ENCODE measurements around the gene CCDC87. TPM values are rescaled to one million over a fixed set of nuclear protein-coding genes. Genes with fewer than 3 reads are reported as not detected.
A peak's percentile ranks its signal among the peaks of the same experiment; 100 is the strongest.

The CCDC87 gene
- total RNA-seq, 1 experiment from 2014 or later, result 1.1 TPM

- Mint-ChIP-seq H3K27ac (peak overlapping the region in 1 of 3 experiments; percentile 75; a peak in 1 of 7 replicates), H3K4me1 (no peaks in the 10 kb centered on the region)
Observed at GRCh38 chr11:66603072-66603471, 10.2 kb upstream of the CCDC87 start.

More at GRCh38 chr11:66603072-66603471, 10.2 kb upstream of the CCDC87 start:
- H3K23ac ChIP-seq (ENCODE audit: insufficient read length, low read depth, low read length), result no peak overlapping the region
- no peak overlapping the region for H2AK5ac ChIP-seq (ENCODE audit: insufficient read length, low read length)
- no peaks in the 10 kb centered on the region for H3K9me3 Mint-ChIP-seq
- no peak overlapping the region for H3K27ac ChIP-seq (ENCODE audit: insufficient read length, low read depth, low read length)
- no peaks in the 10 kb centered on the region for H3K27me3 ChIP-seq (ENCODE audit: insufficient read depth, low read length)
- H3K27me3 Mint-ChIP-seq (ENCODE audit: low read depth), result no peaks in the 10 kb centered on the region
- TF ChIP-seq CTCF (conservative IDR thresholded peaks at IDR 0.05), result no peak
- H4K20me1 ChIP-seq (ENCODE audit: control insufficient read depth, insufficient read depth, insufficient read length), result no peaks in the 10 kb centered on the region
- H4K91ac ChIP-seq (ENCODE audit: insufficient read length, low read depth, low read length), result no peak overlapping the region
- peaks cover 2 to 77% (median 56%) of the 10 kb centered on the region in 3 experiments; a peak in 6 of 7 replicates for H3K36me3 Mint-ChIP-seq (ENCODE audit: insufficient read depth in 1 of 3, low read depth in 3 of 3)
- H3K9me3 ChIP-seq (ENCODE audit: control insufficient read depth, low read depth, low read length), result no peaks in the 10 kb centered on the region
- H3K79me2 ChIP-seq (ENCODE audit: insufficient read depth, low read length), result no peaks in the 10 kb centered on the region
- no peak for DNase-seq
- H2BK120ac ChIP-seq (ENCODE audit: low read depth, low read length, poor library complexity, severe bottlenecking), result no peak overlapping the region
- no peak overlapping the region for H3K4ac ChIP-seq (ENCODE audit: low read depth, low read length)
- H2BK20ac ChIP-seq (ENCODE audit: low read depth, low read length, poor library complexity, severe bottlenecking), result no peak overlapping the region
- no peak overlapping the region for H3K56ac ChIP-seq (ENCODE audit: insufficient read length, low read depth, low read length)
- WGBS (ENCODE audit: extremely low coverage, insufficient read length, low lambda C conversion rate), result no CpG with 5 or more reads among the region's 6 CpGs
- no peaks in the 10 kb centered on the region for H3K79me1 ChIP-seq (ENCODE audit: insufficient read depth, low read depth, low read length, poor library complexity, severe bottlenecking)
- H2BK15ac ChIP-seq (ENCODE audit: low read depth, low read length), result no peak overlapping the region
- H3K9ac ChIP-seq (ENCODE audit: extremely low read depth, insufficient read length, low read length), result no peak overlapping the region
- no peak overlapping the region for H4K8ac ChIP-seq (replicated peaks; ENCODE audit: insufficient read length, low read depth, low read length)
- no peak overlapping the region for H3K18ac ChIP-seq (ENCODE audit: insufficient read length, low read depth, low read length)
- no peak overlapping the region for H3K4me3 Mint-ChIP-seq
- no peak overlapping the region for H3K14ac ChIP-seq (ENCODE audit: insufficient read depth, low read length)
- H3K4me2 ChIP-seq (ENCODE audit: insufficient read depth, insufficient read length, low read length), result no peak overlapping the region
- H2AFZ ChIP-seq (ENCODE audit: low read length), result no peak overlapping the region
- H3T11ph ChIP-seq (ENCODE audit: low read length), result no peak overlapping the region
- no peak overlapping the region for H2BK5ac ChIP-seq (ENCODE audit: insufficient read length, low read length)
- no peak overlapping the region for H2BK12ac ChIP-seq (ENCODE audit: insufficient read length, low read depth, low read length)
- no peaks in the 10 kb centered on the region for H3K4me1 ChIP-seq (ENCODE audit: insufficient read depth, low read length)
- H4K5ac ChIP-seq (ENCODE audit: insufficient read length, low read depth, low read length), result no peak overlapping the region
- H3K23me2 ChIP-seq (ENCODE audit: insufficient read length, low read depth, low read length, poor library complexity, severe bottlenecking), result no peaks in the 10 kb centered on the region

Measured in H9 (cell line).